GM03348 (cell line): Measurements from ENCODE around the gene ISYNA1.
A peak's percentile ranks its signal among the peaks of the same experiment; 100 is the strongest.

Experiments used
- DNase-seq: peaks from one replicate; pipeline ENCODE4 v3.0.0; 2012; ENCODE audit warnings: low spot score

ISYNA1 gene

GRCh38 chr19:18392417-18392816 lies 45.5 kb downstream of the ISYNA1 start:
- no peak for DNase-seq

GRCh38 chr19:18391509-18392075 lies 46.3 kb downstream of the ISYNA1 start:
- DNase-seq: no peak

- no peak for DNase-seq
Measured at GRCh38 chr19:18390065-18390907, 47.6 kb downstream of the ISYNA1 start.

- no peak for DNase-seq
Measured at GRCh38 chr19:18389726-18390064, 48.2 kb downstream of the ISYNA1 start.

- DNase-seq: no peak
Measured at GRCh38 chr19:18388960-18389725, 48.8 kb downstream of the ISYNA1 start.

- DNase-seq: peak; percentile 91
Measured at GRCh38 chr19:18388100-18388959, 49.6 kb downstream of the ISYNA1 start.

GRCh38 chr19:18386543-18387271 lies 51.2 kb downstream of the ISYNA1 start:
- DNase-seq: peak; percentile 79

GRCh38 chr19:18385675-18386542 lies 52.0 kb downstream of the ISYNA1 start, which contains the start of gene GDF15:
GDF15 (plus strand) TSS chr19:18386158; CDS start chr19:18386190, 32 bp downstream.
- DNase-seq: peak; percentile 92

GRCh38 chr19:18385359-18385674 lies 52.6 kb downstream of the ISYNA1 start:
- DNase-seq: no peak

GRCh38 chr19:18384775-18385174 lies 53.2 kb downstream of the ISYNA1 start:
- DNase-seq: no peak
